Epithelial cell of proximal tubule (primary cell): ENCODE measurements around the gene IMMP2L. TPM values are rescaled to one million over a fixed set of nuclear protein-coding genes. Genes with fewer than 3 reads are reported as not detected.

Experiments
- DNase-seq: peaks from one replicate; pipeline ENCODE4 v3.0.0-alpha.2; 2011; ENCODE audit warnings: low read depth
- H3K4me3 ChIP-seq: 2 replicates; pipeline ENCODE4 v1.5.1; 2011; ENCODE audit warnings: low read depth, mild to moderate bottlenecking, low read length
- CTCF ChIP-seq: conservative IDR thresholded peaks from 2 replicates; pipeline ENCODE4 v1.5.1; 2012; ENCODE audit warnings: low read depth, mild to moderate bottlenecking, low read length
- total RNA-seq: library from RNA; depleted of rRNA; stranded (reverse); fragments of >200 nt; gene quantifications from 2 replicates; pipeline ENCODE4 v1.2.3, GENCODE V29; 2015

IMMP2L gene
- total RNA-seq, 1 donor from 2014 or later = 8.4 TPM

- H3K4me3 ChIP-seq = no peak overlapping the region
- TF ChIP-seq CTCF = no peak
- DNase-seq = no peak
Measured at GRCh38 chr7:110870926-110871325, 691.4 kb downstream of the IMMP2L start.

- no peak for TF ChIP-seq CTCF
- H3K4me3 ChIP-seq = no peak overlapping the region
- no peak for DNase-seq
Measured at GRCh38 chr7:110868458-110868857, 693.8 kb downstream of the IMMP2L start.

- DNase-seq = no peak
- no peak overlapping the region for H3K4me3 ChIP-seq
- no peak for TF ChIP-seq CTCF
Measured at GRCh38 chr7:110867771-110868170, 694.5 kb downstream of the IMMP2L start.

- no peak overlapping the region for H3K4me3 ChIP-seq
- DNase-seq = no peak
- no peak for TF ChIP-seq CTCF
Measured at GRCh38 chr7:110863258-110863657, 699.0 kb downstream of the IMMP2L start.

- no peak overlapping the region for H3K4me3 ChIP-seq
- no peak for DNase-seq
- TF ChIP-seq CTCF = no peak
Measured at GRCh38 chr7:110861163-110861562, 701.1 kb downstream of the IMMP2L start.

- no peak for TF ChIP-seq CTCF
- DNase-seq = no peak
- H3K4me3 ChIP-seq = no peak overlapping the region
Measured at GRCh38 chr7:110857106-110857505, 705.2 kb downstream of the IMMP2L start.

- DNase-seq = no peak
- H3K4me3 ChIP-seq = no peak overlapping the region
- no peak for TF ChIP-seq CTCF
Measured at GRCh38 chr7:110856704-110857103, 705.6 kb downstream of the IMMP2L start.
